NCI-H526 treated with DMSO at 0.1 percent for 48 hours (cell line): ENCODE results near the gene DNAJB13.

Experiments
- DNase-seq: peaks from one replicate; lab custom pipeline; 2025; lab: John Stamatoyannopoulos, UW

The DNAJB13 gene

DNA sequence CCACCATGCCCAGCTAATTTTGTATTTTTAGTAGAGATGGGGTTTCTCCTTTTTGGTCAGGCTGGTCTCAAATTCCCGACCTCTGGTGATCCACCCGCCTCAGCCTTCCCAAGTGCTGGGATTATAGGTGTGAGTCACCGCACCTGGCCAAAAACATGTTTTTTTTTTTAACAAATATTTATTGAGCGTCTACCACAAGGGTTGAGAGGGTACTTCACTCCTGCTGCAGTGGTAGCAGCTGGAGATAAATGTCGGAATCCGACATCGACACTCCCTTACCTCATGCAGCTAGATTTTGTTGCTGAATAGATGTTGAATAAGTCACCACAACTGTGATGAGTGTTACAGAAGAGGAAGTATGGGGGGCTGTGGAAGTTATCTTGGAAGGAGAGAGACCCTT, 971 bp downstream of the DNAJB13 start:
- DNase-seq, result no peak

- DNase-seq, result peak; percentile 14
These were observed 6.2 kb downstream of the DNAJB13 start for GRCh38 chr11:73956876-73957653.

DNA sequence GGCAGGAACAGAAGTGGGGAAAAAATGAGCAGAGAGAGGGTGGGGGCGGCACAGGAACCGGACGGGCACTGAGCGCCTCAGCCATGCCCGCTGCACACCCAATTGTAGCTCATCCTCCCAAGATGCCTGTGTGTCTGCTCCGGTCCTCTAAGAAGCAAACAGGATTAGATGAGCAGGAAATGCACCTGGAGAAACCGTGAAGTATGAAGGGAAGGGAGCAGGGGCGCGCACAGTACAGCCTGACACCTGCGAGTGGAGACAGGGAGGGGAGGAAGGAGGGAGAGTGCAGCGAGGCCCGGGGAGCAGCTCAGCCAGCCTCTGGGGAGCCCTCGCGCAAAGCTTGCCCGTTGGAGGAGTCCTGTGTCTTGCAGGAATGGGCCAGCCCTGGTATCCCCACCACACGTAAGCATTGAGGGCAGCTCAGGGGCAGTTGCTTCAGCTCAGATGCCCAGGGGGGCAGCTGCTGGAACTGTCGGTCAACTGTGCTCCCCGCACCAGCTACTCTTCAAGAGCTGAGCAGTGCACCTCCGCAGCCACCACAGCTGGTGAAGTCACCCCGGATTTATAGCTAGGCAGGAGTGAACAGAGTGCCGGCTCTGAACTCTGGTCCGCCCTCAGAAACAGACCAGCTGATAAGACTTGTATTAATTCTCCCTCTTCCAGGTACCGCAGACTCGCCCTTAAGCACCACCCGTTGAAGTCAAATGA, 7.0 kb downstream of the DNAJB13 start:
- DNase-seq, result no peak

- DNase-seq, result no peak
These were observed 7.8 kb downstream of the DNAJB13 start for GRCh38 chr11:73958521-73959141.

GRCh38 chr11:73961321-73961720, 10.5 kb downstream of the DNAJB13 start:
- DNase-seq, result no peak

- no peak for DNase-seq
These were observed 11.4 kb downstream of the DNAJB13 start for GRCh38 chr11:73962101-73962705.

GRCh38 chr11:73963861-73964260, 13.0 kb downstream of the DNAJB13 start:
- DNase-seq, result no peak

- no peak for DNase-seq
These were observed 14.4 kb downstream of the DNAJB13 start for GRCh38 chr11:73965076-73965763.

GRCh38 chr11:73965764-73966121, 14.9 kb downstream of the DNAJB13 start:
- DNase-seq, result no peak

DNA sequence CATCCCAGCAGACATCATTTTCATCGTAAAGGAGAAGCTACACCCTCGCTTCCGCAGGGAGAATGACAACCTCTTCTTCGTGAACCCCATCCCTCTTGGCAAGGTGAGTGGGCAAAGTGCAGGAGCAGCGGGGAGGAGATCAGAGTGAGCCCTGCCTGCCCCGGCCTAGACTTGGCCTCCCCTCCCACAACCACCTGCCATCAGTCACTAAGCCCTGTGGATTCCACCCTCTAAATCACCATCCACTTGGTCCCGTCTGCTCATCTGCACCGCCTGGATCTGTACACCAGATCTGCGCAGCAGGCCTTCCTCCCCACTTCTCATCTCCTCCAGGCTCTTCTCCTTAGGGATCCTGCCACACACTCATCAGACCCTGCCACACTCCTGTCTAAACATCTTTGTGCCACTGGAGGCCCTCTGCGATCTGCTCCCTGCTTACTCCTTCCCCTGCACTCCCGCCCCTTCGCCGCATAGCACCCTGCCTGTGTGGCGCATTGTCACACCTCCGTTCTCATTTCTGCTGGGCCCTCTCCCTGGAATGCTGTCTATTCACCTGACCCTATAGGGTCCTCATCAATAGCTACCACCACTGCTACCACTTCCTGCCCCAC, 17.6 kb downstream of the DNAJB13 start:
- DNase-seq, result no peak

GRCh38 chr11:73969091-73969490, 18.3 kb downstream of the DNAJB13 start:
- DNase-seq, result no peak

GRCh38 chr11:73969991-73970800, 19.4 kb downstream of the DNAJB13 start:
- DNase-seq, result no peak

- DNase-seq, result no peak
These were observed 20.4 kb downstream of the DNAJB13 start for GRCh38 chr11:73971175-73971719.

GRCh38 chr11:73972187-73972586, 21.4 kb downstream of the DNAJB13 start:
- DNase-seq, result no peak

GRCh38 chr11:73972620-73973449, 22.0 kb downstream of the DNAJB13 start:
- no peak for DNase-seq

- DNase-seq, result no peak
These were observed 24.0 kb downstream of the DNAJB13 start for GRCh38 chr11:73974604-73975478.

DNA sequence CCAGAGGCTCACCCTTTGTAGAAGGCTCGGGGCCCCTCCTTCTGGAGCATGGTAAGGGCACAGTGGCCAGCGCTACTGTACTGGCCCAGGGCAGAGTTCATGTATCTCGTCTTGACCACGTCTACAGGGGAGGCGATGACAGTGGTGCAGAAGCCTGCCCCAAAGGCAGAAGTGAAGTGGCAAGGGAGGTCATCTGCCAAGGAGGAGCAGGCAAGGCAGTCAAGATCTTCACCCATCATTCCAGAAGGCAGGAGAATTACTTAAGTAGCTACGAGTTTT, 24.6 kb downstream of the DNAJB13 start:
- no peak for DNase-seq

- DNase-seq, result no peak
These were observed 25.8 kb downstream of the DNAJB13 start for GRCh38 chr11:73976451-73977151.
